HG03520 (cell line): ENCODE measurements around the gene SLC5A2.
"Not testable (repeated sequence)": the region's sequence is repeated elsewhere in the genome, so short reads cannot be mapped to it uniquely, and the experiment has no call there.

Source experiments
- ATAC-seq: cut with Tn5 transposase; IDR thresholded peaks from one replicate; pipeline ENCODE4 v1.9.1; 2021; ENCODE audit warnings: mild to moderate bottlenecking, moderate library complexity; ENCODE audit not compliant: unreplicated experiment

The SLC5A2 gene

DNA sequence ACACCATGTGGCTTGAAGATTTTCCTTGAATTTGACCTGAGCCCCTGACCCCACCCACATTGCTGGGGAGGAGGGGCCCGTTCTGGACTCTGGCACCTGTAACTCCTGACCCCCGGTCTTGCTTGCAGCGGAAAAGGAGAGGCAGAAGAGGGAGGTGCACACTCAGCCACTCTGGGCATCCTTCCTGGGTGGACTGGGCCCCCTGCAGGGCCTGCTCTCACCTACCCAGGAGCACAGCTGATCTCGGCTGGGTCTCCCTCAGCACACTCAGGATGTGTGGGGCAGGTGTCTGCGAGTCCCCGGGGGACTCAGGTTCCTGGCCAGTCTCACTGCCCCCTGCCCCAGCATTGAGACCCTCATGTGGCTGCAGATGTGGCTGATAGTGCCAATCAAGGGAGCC is 40.8 kb downstream of the SLC5A2 start:
- not testable (repeated sequence) for ATAC-seq

DNA sequence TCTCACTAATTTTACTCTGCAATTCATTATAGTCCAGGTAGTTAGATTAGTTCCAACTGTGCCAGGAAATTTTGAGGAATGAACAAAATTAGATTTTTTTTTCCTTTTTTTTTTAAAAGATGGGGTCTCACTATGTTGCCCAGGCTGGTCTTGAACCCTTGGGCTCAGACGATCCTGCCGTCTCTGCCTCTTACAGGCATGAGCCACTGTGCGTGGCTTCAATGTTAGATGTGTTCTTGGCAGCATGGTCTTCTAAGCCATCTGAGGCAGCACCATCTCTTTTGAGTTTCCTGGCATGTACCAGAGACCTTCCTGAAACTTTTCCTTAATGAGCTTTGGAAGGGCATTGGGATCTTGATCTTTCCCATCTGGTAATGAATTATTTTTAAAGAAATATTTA is 42.2 kb downstream of the SLC5A2 start:
- ATAC-seq, result no peak

DNA sequence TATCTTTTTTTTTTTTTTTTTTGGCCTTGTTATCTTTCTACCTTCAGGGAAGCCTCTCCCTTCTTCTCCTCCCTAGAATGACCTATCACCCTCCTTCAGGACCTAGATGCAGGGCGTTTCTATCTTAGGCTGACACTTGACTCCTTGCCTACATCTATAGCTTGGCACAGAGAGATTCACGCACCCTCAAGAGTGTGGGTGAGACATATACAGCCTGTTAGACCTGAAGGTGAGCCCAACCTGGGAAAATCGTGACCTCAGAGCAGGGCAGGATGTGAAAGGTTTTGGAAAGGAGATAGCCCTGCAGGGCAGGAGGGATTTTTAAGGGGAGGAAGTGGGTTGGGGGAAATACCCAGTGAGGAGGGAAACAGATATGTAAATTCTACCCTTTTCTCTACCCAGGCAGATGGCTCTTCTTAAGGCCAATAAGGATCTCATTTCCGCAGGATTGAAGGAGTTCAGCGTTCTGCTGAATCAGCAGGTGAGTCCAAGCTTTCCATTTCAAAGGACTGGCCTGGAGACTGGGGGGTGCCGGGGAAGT is 44.9 kb downstream of the SLC5A2 start, which contains the start of gene AHSP:
Gene AHSP, plus strand, starts transcription at position 167 of the 541 bp plus-strand sequence. Its CDS starts 240 bp downstream, at position 407.
- no peak for ATAC-seq

DNA sequence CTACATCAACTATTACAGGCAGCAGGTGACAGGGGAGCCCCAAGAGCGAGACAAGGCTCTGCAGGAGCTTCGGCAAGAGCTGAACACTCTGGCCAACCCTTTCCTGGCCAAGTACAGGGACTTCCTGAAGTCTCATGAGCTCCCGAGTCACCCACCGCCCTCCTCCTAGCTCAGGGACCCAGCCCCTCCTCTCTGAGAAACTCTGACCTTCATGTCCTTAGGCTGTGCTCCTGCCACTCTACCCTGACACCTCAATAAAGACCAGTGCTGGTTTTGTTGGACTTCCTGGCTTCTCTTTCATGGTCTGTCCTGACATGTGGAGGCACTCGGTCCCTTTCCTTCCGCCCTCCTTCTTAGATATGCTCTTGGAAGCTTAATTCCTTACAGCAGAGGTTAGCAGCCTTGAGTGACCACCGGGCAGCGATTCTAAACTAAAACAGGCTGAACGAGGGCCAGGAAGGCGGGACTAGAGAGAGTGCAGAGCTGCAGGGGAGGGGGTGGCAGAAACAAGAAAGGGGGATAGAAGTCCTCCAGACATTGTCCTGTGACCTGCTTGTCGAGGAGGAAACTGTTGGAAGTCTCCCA is 45.7 kb downstream of the SLC5A2 start:
- ATAC-seq, result no peak

DNA sequence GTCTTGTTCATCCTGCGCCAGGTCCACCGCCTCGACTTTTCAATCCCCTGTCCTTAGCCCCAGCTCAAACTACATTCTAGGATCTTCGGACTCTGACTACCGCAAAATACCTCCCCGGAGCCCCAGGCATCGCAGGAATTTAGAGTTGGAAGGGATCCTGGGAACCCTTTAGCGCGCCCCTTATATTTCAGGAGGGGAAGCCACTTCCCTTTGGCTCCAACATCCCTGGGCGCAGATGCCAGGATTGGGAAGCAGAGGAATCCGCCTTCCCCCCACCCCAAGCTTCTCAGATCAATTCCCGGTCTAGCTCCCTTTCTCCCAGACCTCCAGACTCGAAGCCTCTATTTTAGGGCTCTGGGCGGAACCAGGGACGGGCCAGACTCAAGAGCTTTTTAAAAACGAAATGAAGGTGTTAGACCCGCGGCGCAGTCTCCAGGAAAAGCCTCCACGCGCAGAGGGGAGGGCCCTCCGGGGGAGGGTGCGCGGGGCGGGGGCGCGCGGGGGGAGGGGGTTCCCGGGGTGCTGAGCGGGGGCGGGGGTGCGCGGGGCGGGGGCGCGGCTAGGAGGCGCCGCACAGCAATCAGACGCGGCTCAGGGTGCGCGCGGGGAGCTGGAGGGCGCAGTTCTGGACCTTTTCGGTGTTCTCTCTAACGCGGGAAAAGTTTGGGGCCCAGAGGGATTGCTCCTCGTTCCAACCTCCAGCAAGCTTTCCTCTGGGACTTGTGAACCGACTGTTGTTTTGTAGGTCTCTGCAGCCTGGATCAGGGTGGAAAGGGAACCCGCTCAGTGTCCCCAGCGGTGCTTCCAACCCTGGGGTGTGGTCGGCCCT is 46.4 kb downstream of the SLC5A2 start:
- ATAC-seq, result no peak

DNA sequence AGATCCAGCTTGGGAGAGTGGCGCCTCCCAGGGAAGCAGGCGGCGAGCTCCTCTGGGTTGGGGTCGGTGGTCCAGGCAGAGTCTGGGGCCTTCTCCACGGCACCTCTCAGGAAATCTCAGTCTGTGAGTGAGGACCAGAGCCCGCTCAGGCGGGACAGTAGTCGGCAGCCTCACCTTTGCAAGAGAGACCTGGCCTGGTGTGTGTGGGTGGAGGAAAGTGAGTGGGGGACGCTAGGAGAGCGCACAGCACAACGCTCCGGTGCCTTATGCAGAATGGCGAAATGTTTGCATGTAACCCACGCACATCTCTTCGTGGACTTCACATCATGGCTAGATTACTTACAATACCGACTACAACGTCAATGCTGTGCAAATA is 47.0 kb downstream of the SLC5A2 start:
- ATAC-seq, result no peak

DNA sequence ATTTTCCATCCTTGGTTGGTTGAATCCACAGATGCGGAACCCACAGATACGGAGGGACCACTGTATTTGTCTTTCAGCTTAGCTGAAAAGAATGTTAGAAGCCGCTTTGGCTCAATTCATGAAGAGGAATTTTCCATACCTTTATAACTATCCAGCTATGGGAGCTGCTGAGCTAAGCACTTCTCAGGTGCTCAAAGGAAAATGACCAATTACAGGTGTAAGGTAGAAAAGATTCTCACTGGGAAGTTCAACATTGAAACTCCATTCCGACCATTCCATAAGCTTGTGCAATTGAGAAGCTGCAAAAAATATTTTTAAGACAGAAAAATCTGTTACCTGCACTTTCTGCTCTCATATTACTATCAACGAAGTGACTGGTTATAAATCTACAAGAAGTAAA is 47.5 kb downstream of the SLC5A2 start:
- ATAC-seq, result no peak

DNA sequence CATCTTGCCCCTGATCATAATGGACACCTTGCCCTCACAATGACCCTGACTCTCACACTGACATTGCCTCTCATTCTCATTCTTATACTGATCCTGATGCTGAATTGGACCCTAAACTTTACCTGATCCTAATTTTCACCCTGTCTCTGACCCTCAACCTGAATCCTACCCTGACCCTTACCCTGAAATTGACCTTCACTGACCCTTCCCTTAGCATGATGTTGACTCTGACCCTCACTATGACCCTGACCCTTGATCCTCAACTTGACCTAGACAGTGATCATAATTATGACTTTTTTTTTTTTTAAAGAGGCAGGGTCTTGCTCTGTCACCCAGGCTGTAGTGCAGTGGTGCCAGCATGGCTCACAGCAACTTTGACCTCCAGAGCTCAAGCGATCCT is 48.2 kb downstream of the SLC5A2 start:
- no peak for ATAC-seq

DNA sequence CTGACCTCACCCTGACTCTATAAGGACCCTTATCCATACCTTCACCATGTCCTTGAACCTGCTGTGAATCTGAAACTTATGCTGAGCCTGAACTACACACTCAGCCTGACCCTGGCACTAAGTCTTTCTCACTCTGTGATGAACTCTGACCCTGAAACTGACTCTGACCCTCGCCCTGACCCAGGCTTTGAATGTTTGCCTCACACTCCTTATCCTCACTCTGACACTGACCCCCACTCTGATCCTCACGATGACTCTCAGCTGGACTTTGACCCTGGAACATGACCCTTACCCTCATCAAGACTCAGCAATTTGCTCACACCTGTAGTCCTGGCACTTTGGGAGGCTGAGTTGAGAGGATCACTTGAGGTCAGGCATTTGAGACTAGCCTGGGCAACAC is 49.2 kb downstream of the SLC5A2 start:
- ATAC-seq, result no peak

DNA sequence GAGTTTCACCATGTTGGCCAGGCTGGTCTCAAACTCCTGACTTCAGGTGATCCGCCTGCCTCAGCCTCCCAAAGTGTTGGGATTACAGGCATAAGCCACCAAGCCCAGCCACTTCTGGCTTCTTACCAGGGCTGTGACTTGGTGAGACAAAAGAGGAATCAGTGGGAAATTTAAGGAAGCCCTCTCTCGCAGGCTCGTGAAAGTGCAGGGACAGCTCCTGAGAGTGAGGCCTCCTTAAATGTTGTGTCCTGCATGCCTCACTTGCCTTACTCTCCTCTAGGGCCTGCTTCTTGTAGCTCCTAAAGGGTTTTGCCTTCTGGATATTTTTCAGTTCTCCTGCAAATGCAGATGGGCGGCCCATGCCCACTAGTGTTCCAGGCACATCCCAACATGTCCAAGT is 50.0 kb downstream of the SLC5A2 start:
- ATAC-seq, result no peak

DNA sequence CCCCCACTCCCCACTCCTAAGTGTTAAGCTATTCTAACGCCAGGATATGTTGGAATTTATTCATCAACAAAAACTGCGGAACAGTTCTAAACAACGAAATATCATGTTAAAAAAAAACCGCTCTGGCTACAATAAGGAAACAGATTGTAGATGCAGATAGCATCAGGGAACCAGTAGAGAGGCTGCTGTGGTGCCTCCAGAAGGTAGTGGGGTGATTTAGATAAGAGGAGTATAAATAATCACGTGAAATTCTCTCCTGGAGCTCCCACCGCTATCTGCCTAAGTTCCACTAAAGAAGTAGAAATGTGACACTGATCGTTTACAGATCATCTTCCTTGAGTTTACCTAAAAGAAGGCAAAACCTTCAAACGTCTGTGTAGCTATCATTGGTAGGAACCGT is 52.8 kb downstream of the SLC5A2 start:
- no peak for ATAC-seq

DNA sequence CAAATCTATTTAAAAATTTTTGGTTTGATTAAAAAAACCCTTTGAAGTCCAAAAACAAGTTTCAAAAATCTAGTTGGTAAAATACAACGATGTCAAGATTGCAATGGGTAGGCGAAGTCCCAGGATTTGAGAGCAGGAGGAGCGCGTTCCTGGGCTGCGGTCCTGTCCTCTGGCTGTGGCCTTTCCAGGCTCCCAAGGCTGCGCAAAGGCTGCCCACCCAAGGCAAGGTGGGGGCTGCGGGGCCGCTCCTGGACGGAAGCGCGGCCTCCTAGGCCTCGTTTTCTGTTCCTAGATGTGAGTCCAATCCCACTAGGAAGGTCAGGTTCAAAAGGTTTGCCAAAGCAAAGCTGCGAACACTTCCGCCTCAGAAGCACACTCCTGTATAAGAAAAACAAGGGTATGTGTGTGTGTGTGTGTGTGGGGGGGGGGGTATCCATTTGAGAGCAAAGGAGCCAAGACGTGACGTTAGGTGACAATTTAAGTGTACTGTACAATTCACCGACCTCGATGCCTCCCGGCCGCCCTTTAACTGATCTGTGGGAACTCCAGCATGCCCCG is 54.0 kb downstream of the SLC5A2 start:
- no peak for ATAC-seq

DNA sequence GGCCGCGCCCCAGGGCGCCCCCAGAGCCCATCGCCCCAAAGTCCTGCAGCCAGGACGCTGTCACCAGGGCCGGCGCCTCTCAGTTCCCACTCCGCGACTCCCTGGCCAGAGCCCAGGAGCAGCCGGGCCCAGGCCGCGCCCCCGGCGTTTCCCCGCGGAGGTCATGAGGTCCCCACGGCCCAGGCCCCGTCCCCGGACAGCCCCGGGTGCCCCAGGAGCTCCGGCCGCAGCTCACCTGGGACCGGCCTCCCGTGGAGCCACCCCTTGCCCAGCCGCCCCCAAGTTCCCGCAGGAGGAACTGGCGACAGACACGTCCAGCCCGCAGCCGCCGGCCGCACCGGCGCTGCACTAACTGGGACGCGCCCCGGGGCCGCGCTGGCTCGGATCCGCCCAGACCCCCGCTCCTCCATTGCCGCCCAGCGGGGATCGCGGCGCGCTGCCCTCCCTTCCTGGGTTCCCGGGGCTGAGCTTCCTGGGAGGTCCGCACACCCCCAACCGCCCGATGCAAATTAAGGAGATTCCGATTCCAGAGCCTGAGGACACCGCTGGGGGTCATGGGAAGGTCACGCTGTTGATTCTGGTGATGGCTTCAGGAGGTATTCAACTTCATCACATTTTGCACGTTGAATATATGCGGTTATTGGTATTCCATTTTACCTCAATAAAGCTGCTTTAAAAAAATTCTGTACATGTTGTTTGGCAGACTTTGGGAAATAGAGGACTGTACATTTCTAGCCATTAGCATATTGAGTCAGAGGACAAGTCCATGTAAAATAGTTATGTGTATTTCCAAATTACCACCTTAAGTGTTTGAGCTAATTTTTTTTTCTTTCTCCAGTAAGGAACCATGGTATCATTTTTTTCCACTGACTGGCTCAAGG is 54.7 kb downstream of the SLC5A2 start:
- no peak for ATAC-seq

DNA sequence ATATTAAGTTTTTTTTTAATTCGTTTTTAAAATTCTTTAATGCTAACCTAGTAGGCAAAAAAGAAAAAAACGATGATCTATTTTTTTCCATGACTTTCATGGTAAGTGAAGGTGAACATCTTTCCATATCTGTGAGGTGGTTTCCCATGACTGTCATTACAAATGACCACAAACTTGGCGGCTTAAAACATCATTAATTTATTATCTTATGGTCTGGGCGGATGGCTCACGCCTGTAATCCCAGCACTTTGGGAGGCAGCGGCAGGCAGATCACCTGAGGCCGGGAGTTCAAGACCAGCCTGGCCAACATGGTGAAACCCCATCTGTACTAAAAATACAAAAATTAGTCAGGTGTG is 55.3 kb downstream of the SLC5A2 start:
- not testable (repeated sequence) for ATAC-seq

DNA sequence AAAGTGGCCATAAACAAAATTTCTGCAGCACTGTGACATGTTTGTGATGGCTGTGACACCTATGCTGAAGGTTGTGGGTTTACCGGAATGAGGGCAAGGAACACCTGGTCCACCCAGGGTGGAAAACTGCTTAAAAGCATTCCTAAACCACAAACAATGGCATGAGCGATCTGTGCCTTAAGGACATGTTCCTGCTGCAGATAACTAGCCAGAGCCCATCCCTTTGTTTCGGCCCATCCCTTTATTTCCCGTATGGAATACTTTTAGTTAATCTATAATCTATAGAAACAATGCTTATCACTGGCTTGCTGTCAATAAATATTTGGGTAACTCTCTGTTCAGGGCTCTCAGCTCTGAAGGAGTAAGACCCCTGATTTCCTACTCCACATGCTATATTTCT is 56.8 kb downstream of the SLC5A2 start:
- not testable (repeated sequence) for ATAC-seq
